C1 segment of cervical spinal cord (tissue), 14 donors: ENCODE measurements around the gene BEST1.
"Not testable (repeated sequence)": the region's sequence is repeated elsewhere in the genome, so short reads cannot be mapped to it uniquely, and the experiment has no call there.

Experiments
- DNase-seq, 14 donors: peaks; one replicate each; lab custom pipeline; 2025; lab: John Stamatoyannopoulos, UW

Gene BEST1

GRCh38 chr11:61976420-61976800 is 26.3 kb downstream of the BEST1 start:
- DNase-seq, result no peak

GRCh38 chr11:61976813-61977475 is 26.8 kb downstream of the BEST1 start:
- DNase-seq, result no peak

- DNase-seq, result no peak
These were observed 28.8 kb downstream of the BEST1 start for GRCh38 chr11:61978703-61979661.

- DNase-seq, result no peak
These were observed 30.8 kb downstream of the BEST1 start for GRCh38 chr11:61980783-61981541.

- DNase-seq, result no peak
These were observed 33.3 kb downstream of the BEST1 start for GRCh38 chr11:61983419-61983818.

GRCh38 chr11:61985869-61986268 is 35.7 kb downstream of the BEST1 start:
- DNase-seq, result no peak

GRCh38 chr11:61994981-61995380 is 44.8 kb downstream of the BEST1 start:
- DNase-seq, result no peak

- peak in 11 of 14 donors; percentile 15 to 65 (median 60) for DNase-seq
These were observed 46.8 kb downstream of the BEST1 start for GRCh38 chr11:61996933-61997332.

- DNase-seq, result no peak
These were observed 49.2 kb downstream of the BEST1 start for GRCh38 chr11:61999141-61999975.

GRCh38 chr11:62000539-62001446 is 50.6 kb downstream of the BEST1 start:
- no peak for DNase-seq

- no peak for DNase-seq
These were observed 51.5 kb downstream of the BEST1 start for GRCh38 chr11:62001450-62002191.

- DNase-seq, result not testable (repeated sequence)
These were observed 52.1 kb downstream of the BEST1 start for GRCh38 chr11:62002283-62002682.

- DNase-seq, result peak in 3 of 14 donors; percentile 13 to 39 (median 25)
These were observed 54.3 kb downstream of the BEST1 start for GRCh38 chr11:62004473-62004872.

- DNase-seq, result no peak
These were observed 58.0 kb downstream of the BEST1 start for GRCh38 chr11:62008193-62008592.

- no peak for DNase-seq
These were observed 60.9 kb downstream of the BEST1 start for GRCh38 chr11:62010935-62011528.

GRCh38 chr11:62011881-62012280 is 61.7 kb downstream of the BEST1 start:
- no peak for DNase-seq

- DNase-seq, result no peak
These were observed 62.3 kb downstream of the BEST1 start for GRCh38 chr11:62012451-62012831.

GRCh38 chr11:62012832-62013461 is 62.8 kb downstream of the BEST1 start:
- DNase-seq, result peak in 1 of 14 donors; percentile 78
